GM21381 (cell line): ENCODE results near the gene MLXIPL.
"Not testable (repeated sequence)": the region's sequence is repeated elsewhere in the genome, so short reads cannot be mapped to it uniquely, and the experiment has no call there.

Experiments
- ATAC-seq: cut with Tn5 transposase; IDR thresholded peaks from one replicate; pipeline ENCODE4 v1.9.1; 2021; ENCODE audit warnings: mild to moderate bottlenecking, moderate library complexity; ENCODE audit not compliant: unreplicated experiment

The MLXIPL gene

DNA sequence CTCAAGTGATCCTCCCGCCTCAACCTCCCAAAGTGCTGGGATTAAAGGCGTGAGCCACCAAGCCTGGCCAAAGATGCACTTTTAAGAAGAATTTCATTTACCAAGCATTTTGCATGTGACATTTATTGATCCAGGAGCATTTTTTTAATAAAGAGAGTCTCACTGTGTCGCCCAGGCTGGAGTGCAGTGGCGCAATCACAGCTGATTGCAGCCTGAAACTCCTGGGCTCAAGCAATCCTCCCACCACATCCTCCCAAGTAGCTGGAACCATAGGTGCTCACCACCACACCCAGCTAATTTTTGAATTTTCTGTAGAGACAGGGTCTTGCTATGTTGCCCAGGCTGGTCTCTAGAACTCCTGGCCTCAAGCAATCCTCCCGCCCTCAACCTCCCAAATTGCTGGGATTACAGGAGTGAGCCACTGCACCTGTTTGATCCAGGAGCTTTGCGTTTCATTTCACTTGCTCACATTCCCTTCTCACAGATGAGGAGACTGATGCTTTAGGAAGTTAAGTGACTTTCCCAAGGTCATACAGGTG lies 41.6 kb downstream of the MLXIPL start:
- no peak for ATAC-seq

DNA sequence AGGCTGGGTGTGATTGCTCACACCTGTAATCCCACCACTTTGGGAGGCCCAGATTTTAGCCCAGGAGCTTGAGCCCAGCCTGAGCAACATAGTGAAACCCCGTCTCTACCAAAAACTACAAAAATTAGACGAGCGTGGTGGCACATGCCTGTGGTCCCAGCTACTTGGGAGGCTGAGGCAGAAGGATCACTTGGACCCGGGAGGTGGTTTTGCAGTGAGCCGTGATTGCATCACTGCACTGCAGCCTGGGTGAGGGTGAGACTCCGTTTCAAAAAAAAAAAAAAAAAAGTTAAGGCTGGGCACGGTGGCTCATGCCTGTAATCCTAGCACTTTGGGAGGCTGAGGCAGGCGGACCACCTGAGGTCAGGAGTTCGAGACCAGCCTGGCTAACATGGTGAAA lies 43.3 kb downstream of the MLXIPL start:
- not testable (repeated sequence) for ATAC-seq

DNA sequence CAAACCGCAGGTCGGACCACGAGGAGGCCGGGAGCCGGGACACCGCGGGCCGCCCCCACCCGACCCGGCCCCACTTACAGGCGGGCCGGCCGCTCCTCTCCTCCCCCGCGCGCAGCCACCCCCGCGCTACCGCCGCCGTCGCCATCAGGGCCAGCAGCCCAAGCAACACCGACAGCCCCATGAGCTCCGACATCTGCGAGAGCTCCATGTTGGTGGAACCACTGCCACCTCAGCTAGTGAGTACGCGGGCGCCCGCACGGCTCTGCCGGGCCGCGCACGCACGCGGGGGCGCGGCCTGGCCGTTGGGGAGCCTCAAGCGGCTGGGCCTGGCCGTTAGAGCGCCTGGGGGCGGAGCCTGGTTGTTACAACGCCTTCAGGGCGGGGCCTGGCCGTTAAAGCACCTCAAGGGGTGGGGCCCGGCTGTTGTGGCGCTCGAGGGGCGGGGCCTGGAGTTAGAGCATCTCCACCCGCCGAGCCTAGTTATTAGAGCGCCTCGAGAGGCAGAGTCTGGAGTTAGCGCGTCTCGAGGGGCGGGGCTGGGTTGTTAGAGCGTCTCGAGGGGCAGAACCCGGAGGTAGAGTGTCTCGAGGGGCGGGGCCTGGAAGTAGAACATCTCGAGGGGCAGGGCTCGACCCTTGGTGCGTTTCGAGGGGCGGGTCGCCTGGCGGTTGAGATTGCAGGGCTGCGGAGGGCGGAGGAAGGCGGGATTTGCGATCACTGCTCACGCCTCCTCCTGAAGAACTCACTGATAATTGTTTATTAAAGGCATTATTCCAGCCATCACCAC lies 45.8 kb downstream of the MLXIPL start, which contains the start of gene TBL2:
Gene TBL2 (minus strand): TSS at position 238 of the 787 bp plus-strand sequence. CDS start 30 bp downstream, at position 208.
- ATAC-seq = peak; percentile 87

DNA sequence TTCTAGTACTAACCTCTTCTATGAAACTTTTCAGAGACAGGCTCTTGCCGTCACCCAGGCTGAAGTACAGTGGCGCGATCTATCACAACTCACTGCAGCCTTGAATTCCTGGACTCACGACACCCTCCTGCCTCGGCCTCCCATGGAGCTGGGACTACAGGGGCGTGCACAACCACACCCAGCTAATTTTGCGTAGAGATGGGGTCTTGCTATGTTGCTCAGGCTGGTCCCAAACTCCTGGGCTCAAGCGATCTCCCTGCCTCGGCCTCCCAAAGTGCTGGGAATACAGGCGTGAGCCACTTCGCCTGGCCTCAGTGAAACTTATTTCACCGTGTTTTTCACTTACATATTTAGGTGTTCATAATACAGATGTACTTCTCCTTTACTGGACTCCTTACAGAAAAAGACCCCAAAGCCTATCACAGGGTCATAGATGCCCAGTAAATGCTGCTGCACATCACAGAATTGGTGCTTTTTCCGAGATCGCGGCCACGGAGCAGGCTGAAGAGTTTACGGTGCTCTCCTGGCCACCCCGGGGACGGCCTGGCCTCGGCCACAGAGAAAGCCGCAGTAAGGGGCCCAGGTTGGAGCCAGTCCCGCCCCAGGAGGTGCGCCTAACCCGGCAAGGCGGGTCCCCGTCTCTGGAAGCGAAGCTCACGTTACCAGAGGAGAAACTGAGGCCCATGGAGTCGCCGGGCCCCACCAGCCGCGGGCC lies 46.5 kb downstream of the MLXIPL start:
- peak; percentile 6 for ATAC-seq

DNA sequence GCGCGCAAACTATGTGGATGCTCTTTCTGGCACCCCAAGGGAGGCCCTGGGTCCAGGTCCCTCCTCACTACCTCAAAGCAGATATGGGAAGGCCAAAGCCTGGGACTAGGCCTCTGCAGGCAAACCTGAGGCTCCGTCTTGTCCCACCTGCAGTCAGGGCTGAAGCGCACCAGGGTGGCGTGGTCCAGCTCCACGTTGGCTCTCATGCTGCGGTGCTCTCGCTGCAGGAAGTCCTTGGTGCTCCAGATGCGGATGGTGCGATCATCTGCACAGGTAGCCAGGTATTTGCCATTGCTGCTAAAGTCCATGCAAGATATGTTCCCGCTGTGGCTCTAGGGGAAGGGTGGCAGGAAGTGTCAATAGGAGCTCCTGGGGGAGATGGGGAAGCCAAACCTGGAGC lies 50.5 kb downstream of the MLXIPL start:
- ATAC-seq = no peak

DNA sequence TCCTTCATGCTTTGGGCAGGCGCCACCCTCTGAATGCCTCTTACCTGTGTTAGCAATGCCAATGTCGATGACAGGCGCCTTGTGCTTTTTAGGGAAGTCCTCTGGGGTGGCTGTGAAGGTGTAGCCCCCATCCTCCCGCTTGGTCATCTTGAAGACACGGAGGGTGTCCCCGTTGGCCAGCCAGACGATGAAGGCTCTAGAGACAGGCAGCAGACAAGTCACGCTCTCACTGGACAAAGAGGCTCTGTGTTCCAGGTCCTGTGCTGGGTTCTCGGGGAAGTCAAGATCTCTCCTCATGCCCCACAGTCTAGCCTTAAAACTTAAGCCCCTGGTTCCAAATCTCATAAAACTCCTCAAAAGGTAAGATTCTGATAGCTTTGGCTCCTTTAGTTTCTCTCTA lies 51.0 kb downstream of the MLXIPL start:
- no peak for ATAC-seq

DNA sequence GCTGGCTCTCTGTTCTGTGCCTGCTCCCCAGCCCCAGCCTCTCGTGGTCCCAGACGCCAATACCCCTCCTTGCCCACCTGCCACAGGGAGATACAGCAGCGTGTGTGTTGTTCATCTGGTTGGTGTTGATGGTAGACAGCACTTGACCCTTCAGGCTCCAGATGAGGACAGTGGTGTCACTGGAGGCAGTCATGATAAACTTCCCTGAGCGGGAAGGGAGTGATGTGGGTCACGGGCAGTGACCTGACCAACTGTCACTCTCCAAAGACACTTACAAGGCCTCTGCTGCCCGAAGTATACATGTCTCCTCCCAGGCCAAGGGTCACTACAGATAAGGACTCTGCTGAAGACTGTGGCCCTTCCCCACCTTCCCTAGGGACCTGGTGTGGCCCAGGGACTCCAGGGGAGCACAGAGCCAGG lies 51.5 kb downstream of the MLXIPL start:
- ATAC-seq = no peak

DNA sequence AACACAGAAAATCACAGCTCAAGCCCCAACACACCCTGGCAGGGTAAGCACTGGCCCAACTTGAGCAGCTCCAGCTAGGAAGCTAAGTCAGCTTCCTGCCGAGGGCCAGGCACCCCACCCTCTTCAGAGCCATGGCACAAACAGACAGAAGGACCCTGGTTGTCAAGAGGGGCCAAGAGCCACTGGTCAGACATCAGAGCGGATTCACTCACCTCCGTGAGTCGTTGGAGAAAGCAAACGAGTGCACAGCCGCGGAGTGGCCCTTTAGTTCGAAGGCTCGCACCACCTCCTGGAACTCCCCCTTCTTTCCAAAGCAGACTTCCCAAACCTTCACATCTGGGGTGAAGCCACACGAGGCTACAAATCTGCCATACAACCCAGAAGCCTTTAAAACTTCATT lies 53.3 kb downstream of the MLXIPL start:
- ATAC-seq = no peak

DNA sequence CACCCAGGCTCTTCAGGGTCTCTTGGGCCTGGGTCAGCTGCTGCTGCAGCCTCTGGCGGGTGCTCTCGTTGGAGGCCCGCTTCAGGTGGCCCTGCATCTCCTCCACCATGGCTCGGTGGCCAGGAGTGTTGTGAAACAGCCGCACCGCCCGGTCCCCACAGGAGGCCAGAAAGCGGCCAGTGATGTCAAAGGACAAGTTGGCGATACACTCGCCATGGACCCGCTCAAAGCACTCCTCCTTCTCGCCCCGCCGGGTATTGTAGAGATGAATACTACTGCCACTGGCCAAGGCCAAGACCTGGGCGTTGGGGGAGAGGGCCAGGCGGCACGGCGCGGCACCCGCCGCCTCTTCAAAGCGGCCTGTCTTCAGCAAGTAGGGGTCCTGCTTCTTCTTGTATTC lies 53.8 kb downstream of the MLXIPL start:
- no peak for ATAC-seq

DNA sequence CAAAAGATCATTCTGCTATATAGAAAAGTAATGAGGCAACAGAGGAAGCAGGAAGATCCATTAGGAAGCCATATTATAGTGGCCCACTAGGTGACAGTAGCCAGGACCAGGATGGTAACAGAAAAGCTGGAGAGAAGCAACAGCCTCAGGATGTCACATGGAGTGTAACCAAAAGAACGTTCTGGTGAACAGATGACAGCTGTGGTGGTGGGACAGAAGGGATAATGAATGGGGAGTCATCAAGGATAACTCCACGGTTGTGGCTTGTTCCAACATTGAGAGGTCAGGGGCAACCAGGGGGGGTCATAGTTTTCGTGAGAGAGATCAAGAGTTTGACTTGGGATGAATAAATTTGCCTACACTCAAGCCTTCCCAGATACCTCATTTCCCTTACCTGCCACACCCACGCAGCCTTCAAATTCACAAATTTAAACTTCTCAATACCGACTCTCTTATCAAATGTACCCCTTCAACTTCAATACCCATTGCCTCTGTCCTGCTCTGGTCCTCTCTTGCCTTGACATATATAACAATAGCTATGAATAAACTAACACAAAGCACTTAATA lies 55.2 kb downstream of the MLXIPL start:
- no peak for ATAC-seq

DNA sequence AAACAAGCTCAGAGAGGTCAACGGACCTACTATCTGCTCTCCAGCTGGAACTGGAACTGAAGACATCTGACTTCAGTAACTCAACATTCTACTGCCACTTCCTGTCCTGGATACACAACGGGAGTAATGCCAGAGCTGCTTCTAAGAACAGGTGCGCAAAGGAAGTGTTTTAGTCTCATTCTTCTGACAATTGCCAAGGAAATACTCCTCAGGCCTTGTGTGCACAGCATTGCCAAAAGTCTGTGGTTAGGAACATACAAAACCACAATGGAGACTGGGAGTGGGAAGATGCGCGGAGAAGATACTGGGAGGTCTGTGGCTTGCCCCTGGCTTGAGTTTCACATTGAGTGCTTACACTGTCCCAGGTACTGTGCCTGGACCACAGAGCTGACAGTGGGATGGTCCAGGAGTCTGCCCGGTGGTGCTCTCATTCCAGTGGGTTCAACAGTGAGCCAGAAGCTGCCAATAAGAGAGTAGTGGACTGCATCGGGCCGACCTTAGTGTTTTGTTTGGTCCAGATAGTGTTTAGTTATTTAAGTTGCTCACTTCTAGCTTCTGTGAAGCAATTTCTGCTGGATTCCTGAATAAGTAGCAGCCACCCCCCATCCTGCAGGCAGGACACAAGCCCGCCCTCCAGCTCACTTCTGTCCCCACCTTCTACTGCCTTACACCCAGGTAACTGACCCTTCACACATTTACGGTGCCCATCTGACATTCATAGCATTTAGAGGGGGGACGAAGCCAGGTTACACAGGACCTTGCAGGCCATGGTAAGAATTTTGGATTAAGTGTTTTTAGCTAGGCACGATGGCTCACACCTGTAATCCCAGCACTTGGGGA lies 56.3 kb downstream of the MLXIPL start:
- no peak for ATAC-seq

DNA sequence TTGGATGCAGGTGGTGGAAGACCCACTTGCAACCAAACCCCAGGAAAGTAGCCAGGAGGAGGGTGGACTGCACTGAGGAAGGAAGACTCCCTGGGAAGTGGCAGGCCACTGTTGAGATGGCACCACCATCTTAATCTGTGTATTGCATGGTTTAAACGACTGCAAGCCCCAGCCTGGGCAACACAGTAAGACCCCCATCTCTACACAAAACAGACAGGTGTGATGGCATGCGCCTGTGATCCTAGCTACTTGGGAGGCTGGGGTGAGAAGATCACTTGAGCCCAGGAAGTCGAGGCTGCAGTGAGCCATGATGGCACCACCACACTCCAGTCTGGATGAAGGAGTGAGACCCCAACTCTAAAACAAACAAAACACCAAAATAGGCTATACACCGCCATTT lies 57.2 kb downstream of the MLXIPL start:
- ATAC-seq = no peak

DNA sequence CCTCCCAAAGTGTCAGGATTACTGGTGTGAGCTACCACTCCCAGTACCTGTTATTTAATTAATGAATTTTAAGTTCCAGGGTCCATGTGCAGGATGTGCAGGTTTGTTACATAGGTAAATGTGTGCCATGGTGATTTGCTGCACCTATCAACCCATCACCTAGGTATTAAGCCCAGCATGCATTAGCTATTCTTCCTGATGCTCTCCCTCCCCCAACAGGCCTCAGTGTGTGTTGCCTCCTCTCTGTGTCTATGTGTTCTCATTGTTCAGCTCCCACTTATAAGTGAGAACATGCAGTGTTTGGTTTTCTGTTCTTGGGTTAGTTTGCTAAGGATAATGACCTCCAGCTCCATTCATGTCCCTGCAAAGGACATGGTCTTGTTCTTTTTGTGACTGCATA lies 57.9 kb downstream of the MLXIPL start:
- ATAC-seq = not testable (repeated sequence)

DNA sequence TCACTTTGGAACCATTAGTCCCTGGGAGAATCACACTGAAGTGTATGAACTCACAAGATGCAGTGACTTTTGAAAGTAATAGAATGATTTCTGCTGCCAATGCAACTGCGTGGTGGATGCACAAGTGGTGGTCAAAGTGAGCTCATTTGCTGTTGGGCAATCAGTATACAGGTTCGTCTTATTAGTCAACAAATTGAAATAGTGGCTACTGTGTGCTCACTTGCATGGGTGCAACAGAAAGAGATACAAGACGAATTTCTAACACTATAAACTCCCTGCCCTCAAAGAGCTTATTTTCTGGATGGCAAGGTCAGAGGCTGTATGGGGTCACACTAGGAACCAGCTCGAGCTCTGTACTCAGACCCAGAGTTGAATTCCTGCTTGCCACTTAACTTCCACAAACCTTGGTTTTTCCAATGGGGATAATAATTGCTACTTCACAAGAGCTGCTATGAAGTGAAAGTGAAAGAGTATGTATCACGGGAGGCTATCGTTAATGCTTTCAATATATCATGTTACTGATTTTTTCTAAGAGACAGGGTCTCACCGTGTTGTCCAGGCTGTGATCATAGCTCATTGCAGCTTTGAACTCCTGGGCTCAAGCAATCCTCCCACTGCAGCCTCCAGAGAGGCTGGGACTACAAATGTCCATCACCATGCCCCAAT lies 58.5 kb downstream of the MLXIPL start:
- ATAC-seq = no peak

DNA sequence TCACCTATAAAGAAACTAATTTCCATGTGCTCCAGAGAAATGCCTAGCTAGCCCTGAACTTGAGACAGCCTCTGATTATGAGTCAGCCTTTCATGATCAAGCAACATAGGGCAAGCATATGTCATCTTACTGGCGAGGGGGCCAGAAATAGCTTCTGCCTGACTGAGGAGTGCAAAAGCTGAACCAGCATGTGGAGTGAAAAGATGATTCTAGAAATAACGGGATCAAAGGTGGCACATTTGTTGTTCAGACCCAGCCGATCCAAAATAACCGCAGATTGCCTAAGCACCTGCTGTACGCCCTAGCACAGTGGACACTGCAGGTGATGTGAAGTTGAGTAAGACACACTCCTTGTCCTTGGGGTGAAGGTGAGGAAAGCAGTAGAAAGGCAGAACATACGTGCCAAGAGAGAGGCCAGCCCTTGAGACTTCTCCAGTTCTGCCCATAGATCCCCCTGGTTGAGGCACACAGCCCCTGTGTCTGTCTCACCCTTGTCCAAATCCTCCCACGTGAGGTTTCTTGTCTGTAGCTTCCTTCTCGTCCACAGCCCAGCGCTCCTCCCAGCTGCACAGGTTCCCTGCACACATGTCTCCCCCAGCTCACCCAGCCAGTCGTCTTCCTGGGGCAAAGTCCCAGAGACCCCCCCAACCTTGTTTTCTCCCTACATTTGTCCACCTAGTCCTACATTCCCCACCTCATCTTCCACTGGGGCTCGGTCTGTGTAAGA lies 64.0 kb downstream of the MLXIPL start:
- no peak for ATAC-seq

DNA sequence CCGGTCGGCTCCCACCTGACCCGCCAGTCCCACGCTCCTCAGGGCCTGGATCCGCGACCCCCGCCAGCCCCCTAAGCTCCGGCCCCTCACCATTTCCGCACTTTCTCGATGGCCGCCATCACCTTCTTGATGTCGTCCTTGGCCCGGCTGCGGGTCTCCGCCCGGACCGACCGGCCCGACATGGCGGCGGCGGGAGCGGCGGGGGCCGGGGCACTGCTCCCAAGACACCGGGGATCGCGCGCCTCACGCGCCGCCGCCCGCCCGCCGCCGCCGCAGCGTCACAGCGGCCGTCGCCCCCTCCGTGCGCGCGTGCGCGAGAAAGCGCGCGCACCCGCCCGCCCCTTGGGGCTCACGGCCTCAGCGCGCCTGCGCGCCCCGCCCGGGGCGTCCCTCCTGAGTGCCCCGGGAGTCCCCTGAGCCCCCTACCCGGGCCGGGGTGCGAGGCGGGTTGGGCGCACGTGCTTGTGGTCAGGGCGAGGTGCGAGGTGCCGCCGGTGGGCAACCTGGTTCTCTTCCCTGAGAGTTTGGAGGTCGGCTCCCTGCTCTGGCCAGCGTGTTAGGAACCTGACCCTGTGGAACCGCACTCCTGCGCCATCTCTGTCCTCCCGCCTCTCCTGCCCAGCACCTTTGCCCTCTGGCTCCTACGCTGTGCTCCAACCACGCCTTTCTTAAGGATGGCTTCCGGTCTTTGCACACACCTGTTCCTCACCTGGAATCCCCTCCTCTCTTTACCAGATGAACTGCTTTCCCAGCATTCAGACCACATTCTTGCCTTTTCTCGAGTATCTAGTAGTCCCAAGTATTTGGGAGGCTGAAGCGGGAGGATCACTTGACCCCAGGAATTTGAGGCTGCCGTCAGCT lies 66.7 kb downstream of the MLXIPL start, which contains the start of gene BCL7B:
Gene BCL7B (minus strand): TSS at position 294 of the 861 bp plus-strand sequence. CDS start 112 bp downstream, at position 182.
- peak; percentile 57 for ATAC-seq

DNA sequence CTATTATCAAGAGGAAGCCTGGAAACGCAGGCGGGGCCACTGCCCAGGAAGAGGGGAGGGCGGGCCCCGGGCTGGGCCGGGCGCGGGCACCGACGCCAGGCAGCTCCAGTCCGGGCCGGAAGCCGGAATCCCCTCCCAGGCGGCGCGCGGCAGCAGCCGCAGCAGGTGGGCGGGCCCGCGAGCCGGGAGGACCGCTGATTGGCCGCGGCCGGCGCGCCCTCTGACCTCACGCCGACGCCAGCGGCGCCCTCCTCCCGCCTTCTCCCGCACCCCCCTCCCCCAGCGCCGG lies 67.3 kb downstream of the MLXIPL start:
- ATAC-seq = peak; percentile 90

DNA sequence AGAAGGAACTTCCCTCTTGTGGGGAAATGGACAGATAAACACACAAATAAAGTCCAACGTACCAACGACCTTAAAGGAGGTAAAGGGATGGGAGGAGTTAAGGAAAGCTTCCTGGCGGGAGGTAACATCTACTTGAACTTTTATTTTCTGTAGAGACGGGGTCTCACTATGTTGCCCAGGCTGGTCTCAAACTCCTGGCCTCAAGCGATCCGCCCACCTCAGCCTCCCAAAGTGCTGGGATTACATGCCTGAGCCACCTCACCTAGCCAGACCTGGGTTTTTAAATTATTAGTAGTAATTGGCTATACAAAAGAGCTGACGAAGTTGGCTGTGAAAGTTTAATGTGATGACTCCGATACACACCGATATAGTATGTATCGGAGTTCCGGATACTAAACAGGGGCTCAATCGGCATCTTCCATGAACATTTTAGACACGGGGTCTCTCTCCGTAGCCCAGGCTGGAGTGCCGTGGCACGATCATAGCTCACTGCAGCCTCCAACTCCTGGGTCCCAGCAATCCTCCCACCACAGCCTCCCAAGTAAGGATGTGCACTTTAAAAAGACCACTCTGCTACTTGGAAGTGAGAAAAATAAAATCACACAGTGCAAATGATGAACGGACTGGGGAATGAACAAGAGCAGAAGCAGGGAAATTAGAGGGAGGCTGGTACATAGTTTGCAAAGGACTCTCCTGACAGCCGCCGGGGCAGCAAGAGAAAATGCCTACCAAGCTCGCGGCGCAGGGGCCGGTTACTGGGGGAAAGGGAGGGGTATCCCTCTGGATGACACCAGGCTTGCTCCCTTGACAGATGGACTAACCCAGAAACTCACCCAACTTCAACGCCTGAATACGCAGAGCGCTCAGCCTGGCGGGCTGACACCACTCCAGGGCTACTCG lies 67.9 kb downstream of the MLXIPL start:
- no peak for ATAC-seq
